HG03571 (cell line): ENCODE data around the gene FAM24A.
"Not testable (repeated sequence)": the region's sequence is repeated elsewhere in the genome, so short reads cannot be mapped to it uniquely, and the experiment has no call there.

Experiments used
- ATAC-seq: cut with Tn5 transposase; IDR thresholded peaks from one replicate; pipeline ENCODE4 v1.9.1; 2021; ENCODE audit not compliant: unreplicated experiment

The FAM24A gene, protein sequence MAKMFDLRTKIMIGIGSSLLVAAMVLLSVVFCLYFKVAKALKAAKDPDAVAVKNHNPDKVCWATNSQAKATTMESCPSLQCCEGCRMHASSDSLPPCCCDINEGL

DNA sequence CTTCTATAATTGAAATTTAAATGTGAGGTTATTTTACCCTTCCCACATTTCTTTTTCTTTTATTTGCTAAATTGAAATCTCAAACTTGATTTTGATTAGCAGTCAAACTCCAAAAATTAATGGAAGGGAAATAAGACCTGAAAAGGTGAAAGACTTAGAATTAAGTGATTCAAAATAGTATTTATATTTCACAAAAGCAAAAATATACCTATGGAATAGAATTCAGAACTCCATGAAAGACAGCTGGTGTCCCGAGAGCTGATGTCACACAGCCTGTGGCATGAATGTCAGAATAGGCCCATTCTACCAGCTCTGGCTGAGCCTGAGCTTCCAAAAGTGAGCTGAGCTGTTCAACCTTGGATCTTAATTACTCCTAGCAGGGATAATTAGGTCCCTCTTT, at the start of gene FAM24A:
Gene FAM24A (plus strand): TSS at position 301 of the 400 bp plus-strand sequence. CDS start 1,025 bp downstream, outside the sequence.
- no peak for ATAC-seq

DNA sequence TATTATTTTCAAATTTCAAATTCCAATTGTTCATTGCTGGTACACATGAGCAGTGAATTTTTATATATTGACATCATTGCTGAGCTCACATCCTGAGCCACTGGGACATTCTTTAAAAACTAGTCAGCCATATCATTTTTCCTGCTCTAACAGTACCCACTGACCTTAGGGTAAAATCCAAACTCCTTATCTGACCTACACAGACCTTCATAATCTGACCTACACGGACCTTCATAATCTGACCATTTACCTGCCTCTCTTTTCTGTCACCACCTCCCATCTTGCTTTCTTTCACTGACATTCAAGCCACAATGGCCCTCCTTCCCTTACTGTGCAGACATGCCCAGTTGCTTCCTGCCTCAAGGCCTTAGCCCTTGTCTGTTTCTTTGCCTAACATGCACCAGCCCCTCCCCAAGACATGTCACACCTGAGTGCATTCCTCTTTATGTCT, 48.7 kb upstream of the FAM24A start:
- no peak for ATAC-seq

DNA sequence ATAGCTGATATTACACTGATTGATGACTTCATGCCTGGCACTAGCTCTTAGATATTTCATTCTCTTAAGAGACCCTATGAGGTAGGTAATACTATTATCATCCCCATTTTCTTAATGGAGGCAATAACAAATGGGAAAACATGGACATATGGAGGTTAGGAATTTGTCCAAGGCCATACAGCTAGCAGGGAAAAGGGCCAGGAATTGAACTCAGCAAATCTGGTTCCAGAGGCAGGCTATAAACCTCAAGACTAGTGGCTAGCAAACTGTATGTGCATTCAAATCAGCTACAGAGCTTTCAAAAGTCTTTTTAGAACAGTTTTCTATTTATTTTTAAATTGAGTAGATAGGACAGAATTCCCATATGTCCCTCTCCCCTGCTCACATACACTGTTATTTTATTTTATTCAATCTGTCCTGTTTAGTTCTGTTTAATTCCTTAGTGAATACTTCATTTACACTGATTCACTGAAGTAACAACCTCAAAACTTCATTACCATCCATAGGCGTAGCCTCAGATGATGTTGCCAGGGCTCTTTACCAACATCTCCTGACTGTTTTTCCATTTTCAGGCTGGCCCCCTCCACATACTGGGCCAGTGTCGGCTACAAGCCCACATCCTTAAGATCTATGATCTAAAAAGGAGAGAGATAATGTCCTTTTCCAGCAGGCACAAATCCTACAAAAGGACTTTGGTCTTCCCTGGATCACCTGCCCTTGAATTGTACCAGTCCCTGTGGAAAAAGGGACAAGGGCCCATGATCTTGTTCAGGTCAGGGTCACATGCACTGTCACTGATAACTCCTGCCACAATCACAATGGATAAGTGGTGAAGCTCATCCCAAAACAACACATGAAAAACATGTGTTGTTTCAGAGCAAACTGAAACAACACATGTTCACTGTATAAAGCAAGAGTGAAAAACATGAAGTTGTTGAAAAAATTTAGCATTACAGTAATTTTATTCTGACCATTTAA, 46.9 kb upstream of the FAM24A start:
- ATAC-seq, result no peak

DNA sequence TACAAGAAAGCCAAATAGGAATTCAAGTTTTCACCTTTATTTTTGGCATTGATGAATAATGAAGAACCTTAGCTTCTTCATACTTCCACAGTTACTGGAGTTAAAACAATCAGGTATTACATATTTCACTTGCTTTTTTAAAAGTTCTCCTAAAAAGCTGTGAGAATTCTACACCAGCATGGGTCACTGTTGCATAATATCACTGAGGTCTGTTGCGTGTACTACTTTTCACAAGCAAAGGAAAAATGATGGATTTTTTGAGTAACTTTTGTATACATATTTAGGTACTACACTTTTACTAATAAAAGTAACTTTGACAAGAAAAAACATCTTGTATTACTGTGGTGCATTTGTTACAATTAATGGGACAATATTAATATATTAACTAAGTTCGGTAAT, 46.2 kb upstream of the FAM24A start:
- ATAC-seq, result no peak

DNA sequence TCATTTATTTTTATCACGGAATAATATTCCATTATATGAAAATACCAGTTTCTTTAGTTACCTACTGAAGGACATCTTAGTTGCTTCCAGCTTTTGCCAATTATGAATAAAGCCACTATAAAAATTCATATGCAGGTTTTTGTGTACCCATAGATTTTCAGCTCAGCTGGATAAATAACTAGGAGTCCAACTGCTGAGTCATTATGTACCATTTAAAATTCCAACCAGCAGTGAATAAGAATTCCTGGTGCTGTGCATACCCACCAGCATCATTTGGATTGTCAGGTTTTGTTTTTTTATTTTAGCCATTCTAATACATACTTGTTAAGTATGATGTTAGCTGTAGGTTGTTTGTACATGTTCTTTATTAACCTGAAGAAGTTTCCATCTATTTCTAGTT, 45.5 kb upstream of the FAM24A start:
- no peak for ATAC-seq

DNA sequence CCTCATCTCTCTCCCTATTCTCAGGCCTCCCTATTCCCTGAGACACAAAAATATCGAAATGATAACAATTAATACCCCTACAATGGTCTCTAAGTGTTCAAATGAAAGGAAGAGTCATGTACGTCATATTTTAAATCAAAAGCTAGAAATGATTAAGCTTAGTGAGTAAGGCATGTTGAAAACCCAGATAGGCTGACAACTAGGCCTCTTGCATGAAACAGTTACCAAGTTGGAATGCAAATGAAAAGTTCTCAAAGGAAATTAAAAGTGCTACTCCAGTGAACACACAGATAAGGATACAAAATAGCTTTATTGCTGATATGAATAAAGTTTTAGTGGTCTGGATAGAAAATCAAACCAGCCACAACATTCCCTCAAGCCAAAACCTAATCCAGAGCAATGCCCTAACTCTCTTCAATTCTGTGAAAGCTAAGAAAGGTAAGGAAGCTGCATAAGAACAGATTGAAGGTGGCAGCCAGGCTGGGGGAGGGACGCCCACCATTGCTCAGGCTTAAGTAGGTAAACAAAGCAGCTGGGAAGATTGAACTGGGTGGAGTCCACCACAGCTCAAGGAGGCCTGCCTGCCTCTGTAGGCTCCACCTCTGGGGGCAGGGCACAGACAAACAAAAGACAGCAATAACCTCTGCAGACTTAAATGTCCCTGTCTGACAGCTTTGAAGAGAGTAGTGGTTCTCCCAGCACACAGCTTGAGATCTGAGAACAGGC, 43.5 kb upstream of the FAM24A start:
- not testable (repeated sequence) for ATAC-seq

DNA sequence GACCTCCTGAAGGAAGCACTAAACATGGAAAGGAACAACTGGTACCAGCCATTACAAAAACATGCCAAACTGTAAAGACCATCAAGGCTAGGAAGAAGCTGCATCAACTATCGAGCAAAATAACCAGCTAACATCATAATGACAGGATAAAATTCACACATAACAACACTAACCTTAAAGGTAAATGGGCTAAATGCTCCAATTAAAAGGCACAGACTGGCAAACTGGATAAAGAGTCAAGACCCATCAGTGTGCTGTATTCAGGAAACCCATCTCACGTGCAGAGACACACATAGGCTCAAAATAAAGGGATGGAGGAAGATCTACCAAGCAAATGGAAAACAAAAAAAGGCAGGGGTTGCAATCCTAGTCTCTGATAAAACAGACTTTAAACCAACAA, 41.6 kb upstream of the FAM24A start:
- not testable (repeated sequence) for ATAC-seq

DNA sequence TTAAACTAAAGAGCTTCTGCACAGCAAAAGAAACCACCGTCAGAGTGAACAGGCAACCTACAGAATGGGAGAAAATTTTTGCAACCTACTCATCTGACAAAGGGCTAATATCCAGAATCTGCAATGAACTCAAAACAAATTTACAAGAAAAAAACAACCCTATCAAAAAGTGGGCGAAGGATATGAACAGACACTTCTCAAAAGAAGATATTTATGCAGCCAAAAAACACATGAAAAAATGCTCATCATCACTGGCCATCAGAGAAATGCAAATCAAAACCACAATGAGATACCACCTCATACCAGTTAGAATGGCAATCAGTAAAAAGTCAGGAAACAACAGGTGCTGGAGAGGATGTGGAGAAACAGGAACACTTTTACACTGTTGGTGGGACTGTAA, 38.5 kb upstream of the FAM24A start:
- not testable (repeated sequence) for ATAC-seq

DNA sequence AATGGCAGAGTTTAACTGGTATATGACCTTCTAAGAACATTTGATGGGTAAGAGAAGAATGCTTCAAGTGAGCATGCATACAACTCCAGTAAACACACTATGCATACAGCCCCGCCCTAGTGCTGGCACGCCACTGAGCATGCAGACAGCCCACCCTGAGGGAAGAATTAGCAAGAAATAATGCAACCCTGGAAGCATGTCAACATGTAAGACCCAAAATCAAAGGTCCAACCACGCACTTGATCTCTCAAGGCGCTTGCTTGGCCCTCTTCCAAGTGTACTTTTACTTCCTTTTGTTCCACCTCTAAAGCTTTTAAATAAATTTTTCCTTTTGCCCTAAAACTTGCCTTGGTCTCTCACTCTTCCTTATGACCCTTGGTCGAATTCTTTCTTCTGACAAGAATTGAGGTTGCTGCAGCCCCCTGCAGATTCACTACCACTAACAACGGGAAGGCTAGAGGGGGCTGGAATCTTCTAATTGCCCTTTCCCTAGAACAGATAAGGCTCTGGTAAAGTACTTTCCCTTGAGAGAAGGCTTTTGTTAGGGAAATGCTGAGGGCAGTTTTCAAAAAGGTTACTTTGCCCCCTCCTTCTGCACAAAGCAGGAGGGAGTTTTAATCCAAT, 34.5 kb upstream of the FAM24A start:
- ATAC-seq, result no peak

DNA sequence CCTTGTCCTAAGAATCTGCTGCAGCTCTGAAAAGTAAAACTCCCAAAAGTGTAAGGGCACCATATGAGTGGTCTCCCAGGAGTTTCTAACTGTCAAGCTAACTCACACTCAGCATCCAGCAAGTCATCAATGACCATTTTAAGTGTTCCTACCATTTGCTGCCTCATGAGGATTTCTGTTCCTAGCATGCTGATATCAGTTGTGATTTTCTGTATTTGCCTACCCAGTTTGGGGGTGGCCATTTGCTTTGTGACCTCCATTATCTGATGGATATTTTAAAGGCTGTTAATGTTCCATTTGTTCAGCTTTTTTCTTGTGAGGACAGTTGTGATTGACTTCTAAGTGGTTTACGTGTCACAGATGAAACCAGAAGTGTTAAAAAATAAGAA, 33.9 kb upstream of the FAM24A start:
- no peak for ATAC-seq

DNA sequence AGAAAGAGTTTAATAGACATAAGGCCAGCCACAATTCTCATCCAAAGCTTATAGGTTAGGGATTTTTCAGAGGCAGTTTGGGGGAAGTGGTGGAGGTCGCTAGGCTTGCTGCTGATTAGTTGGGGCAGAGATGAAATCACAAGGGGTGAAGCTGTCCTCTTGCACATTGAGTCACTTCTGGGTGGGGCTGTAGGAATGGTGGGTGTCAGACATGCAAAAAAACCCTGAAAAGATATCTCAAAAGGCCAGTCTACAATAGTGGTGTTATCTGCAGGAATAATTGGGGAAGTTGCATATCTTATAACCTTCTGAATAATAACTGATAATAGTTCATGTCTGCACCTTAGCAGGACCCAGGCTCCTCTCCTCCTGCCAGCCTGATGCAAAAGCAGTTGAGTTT, 33.1 kb upstream of the FAM24A start:
- ATAC-seq, result no peak

DNA sequence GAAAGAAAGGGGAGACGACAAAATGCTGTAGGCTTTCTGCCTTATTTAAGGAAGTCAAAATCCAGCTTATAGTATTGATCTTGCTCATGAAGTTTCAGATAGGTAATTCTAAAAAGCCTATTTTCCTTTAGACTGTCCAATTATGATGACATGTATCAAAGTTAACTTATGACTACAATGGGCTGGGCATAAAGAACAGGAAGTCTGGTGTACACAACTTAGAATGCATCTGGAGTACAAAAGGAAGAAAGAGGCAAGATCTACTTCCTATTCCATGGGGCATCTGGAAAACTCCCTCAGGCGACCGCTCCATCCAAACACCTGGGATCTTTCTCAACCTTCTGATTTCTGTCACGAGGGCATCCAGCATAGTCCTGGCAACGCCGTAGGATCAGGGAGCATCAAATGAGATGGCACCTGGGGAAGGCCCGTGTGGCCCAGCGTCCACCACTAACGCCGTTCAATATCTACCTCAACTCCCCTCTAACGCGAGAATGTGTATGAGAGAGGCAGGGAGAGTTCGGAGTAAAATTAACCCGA, 31.5 kb upstream of the FAM24A start:
- peak; percentile 10 for ATAC-seq

DNA sequence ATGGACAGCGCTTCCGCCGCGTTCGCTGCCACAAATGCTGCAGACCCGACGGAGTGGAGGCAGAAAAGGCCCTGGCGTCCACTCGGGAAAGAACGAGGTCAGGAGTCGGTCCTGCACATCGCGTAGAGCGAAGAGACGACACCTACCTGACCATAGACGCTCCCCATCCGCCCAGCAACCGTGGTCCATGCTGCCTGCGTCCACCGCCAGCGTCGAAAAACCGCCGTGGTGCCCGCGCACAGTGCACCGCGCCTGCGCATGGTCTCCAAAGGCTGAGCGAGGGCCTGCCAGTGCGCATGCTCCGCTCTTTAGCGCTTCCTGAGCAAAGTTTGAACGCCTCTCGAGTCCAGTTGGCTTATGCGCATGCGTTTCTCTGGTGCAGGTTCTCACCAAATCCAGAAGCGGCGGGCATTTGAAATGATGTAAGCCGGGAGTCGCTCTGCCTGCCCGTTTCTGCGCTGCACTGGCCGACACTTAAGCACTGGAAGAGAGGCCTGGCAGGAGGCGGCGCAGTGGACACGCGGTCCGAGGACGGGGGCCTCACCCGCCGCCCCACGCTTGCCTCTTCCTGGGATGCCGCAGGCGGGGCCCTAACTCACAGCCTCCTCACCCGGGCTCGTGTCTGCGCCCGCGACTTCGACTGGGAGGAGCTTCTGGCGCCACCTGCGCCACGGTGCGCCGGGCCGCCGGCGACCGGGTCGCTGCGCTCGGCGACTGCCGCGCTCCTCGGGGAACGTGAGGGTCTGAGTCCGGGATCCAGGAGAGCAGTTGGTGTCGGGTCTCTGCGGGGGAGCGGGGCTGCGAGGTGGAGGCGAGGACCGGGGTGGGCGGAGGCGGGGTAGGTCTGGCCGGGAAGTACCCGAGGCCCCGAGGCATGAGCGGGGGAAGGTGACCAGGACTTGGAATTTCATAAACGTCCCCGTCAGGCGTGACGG, 30.8 kb upstream of the FAM24A start, which contains the start of gene FAM24B:
Gene FAM24B (minus strand): TSS at position 243 of the 935 bp plus-strand sequence. CDS start 29,066 bp downstream, outside the sequence.
- peak; percentile 84 for ATAC-seq

DNA sequence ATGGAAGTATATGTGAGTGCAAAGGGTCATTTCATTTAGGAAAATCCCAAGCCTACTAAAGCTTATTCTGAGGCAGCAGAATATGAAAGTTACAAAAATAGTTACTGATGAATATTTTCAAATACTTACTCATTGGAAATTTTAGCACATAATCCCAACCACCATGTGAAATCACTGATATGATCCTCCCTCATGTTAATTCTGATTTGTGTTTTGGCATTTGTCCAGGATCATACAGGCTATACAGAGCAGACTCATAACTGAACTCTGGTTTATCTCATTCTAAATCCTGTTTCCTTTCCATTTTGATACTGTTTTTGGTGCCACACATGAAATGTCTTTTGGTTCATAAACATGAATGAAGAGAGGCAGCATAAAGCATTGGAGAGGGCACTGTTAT, 27.6 kb upstream of the FAM24A start:
- ATAC-seq, result no peak

DNA sequence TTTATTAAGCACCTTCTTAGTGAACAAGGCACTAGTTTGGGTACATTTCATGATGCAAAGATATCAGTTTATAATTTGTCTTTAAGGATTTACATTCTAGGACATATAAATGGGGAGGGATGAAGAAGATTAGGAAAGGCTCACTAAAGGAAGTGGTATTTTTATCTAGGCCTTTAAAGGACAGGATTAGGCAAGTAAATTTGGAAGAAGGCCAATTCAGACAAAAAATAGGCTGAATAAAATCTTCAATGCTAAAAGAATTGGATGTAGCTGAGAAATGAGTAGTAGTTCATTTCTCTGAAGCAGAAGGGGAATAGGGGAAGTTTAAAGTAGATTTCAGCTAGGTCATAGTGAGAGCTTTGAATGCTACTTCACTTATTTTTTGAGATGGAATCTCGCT, 26.2 kb upstream of the FAM24A start:
- no peak for ATAC-seq

DNA sequence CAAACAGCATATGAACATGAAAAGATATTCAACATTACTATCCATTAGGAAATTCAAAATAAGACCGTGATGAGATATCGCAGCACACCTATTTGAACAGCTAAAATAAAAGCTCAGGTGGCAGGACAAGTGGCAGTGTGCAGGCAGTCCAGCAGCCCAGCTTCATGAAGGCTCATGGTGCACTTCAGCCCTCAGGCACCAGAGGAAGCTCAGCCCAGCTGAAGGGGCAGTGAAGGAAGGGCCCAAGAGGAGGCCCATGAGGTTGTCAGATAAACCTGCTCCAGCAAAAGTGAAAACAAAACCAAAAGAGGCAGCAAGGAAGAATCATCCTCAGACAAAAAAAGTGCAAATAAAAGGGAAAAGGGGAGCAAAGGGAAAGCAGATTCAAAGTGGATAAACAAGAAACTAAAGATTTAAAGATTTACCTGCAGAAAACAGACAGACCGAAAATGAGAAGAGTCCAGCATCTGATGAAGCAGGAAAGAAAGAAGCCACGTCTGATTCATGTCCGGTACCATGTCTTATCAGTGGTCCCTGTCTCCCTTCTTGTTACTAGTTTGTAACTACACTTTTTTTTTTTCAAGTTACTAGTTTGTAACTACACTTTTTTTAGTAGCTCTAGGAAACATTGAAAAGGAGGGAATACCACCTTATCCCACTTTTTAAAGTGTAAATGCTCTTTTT, 16.0 kb upstream of the FAM24A start:
- ATAC-seq, result no peak

DNA sequence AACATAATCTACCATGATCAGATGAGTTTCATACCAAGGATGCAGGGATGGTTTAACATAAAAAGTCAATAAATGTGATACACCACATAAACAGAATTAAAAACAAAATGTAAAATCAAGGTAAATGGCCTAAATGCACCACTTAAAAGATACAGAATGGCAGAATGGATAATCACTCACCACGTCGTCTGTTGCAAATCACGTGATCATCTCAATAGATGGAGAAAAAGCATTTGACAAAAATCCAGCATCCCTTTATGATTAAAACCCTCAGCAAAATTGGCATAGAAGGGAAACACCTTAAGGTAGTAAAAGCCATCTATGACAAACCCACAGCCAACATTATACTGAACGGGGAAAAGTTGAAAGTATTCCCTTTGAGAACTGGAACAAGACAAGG, 6.5 kb upstream of the FAM24A start:
- not testable (repeated sequence) for ATAC-seq

DNA sequence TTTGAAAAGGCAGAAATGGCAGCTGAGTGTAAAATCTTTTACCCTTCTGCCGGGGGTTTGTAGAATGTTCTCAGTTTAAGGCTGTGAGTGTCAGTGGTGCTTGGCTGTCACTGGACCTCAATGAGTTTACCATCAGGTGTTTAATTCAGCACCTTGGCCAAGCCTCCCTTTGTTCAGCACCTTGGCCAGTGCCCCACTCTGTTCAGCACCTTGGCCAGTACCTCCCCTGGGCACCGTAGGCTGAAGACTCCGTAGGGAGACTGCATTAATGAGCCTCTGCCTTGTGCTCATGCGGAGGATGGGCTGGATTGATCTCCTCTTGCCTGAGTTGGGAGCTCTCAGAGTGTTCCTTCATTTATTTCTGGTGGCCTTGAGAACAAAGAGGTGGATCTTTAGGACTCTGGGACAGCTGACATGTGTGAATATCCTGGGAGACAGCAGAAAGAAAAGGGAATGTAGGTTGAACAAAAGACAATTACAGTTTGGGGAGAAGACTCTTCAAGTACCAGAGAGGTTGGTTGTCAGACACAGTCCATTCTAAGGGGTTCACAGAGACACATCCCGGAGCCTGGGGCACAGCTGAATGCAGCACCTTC, 1.6 kb downstream of the FAM24A start:
- ATAC-seq, result no peak

DNA sequence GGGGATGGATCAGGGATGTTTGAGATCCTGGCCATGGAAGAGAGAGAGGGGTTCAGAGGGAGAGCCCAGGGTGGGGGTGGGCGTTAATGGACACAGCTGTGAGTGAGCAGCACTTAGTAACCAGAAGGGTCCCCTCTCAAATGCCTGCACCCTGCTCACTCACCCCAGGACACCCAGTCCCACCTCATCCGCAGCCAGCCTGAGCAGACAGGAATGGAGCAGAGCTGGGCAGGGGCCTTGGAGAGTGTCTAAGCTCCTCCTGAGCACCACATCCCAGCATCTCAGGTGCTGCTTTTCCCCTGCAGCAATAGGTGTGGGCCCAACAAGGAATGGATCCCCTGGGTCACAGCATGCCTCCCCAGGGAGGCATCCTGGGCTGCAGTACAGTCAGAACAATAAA, 5.3 kb downstream of the FAM24A start:
- ATAC-seq, result no peak
